ENCODE measurements around the gene BAZ1A.

The BAZ1A gene, protein sequence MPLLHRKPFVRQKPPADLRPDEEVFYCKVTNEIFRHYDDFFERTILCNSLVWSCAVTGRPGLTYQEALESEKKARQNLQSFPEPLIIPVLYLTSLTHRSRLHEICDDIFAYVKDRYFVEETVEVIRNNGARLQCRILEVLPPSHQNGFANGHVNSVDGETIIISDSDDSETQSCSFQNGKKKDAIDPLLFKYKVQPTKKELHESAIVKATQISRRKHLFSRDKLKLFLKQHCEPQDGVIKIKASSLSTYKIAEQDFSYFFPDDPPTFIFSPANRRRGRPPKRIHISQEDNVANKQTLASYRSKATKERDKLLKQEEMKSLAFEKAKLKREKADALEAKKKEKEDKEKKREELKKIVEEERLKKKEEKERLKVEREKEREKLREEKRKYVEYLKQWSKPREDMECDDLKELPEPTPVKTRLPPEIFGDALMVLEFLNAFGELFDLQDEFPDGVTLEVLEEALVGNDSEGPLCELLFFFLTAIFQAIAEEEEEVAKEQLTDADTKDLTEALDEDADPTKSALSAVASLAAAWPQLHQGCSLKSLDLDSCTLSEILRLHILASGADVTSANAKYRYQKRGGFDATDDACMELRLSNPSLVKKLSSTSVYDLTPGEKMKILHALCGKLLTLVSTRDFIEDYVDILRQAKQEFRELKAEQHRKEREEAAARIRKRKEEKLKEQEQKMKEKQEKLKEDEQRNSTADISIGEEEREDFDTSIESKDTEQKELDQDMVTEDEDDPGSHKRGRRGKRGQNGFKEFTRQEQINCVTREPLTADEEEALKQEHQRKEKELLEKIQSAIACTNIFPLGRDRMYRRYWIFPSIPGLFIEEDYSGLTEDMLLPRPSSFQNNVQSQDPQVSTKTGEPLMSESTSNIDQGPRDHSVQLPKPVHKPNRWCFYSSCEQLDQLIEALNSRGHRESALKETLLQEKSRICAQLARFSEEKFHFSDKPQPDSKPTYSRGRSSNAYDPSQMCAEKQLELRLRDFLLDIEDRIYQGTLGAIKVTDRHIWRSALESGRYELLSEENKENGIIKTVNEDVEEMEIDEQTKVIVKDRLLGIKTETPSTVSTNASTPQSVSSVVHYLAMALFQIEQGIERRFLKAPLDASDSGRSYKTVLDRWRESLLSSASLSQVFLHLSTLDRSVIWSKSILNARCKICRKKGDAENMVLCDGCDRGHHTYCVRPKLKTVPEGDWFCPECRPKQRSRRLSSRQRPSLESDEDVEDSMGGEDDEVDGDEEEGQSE (N-terminal part only)

GRCh38 chr14:34875031-34875922 lies at the start of gene BAZ1A:
Gene BAZ1A (minus strand): TSS chr14:34875360. CDS start chr14:34874604, 756 bp downstream.
- no peaks in the 10 kb centered on the region for H3K27me3 ChIP-seq (ENCODE audit: control insufficient read depth, insufficient read depth, low read length)
- H3K4me3 ChIP-seq (ENCODE audit: low read length), result peak within 1 kb of the TSS; percentile 89
- H3K27ac ChIP-seq (ENCODE audit: low read depth, low read length), result peak within 1 kb of the TSS; percentile 98
- no peaks in the 10 kb centered on the region for H3K36me3 ChIP-seq (ENCODE audit: control insufficient read depth, insufficient read depth, low read length)
- H3K4me1 ChIP-seq (ENCODE audit: control insufficient read depth, insufficient read depth, low read length), result peaks cover 3% of the 10 kb centered on the region
- peak within 1 kb of the TSS; percentile 86 for H3K9ac ChIP-seq (ENCODE audit: low read length)

GRCh38 chr14:34920339-34920738 lies 45.2 kb upstream of the BAZ1A start:
- no peaks in the 10 kb centered on the region for H3K4me1 ChIP-seq (ENCODE audit: control insufficient read depth, insufficient read depth, low read length)
- no peak overlapping the region for H3K9ac ChIP-seq (ENCODE audit: low read length)
- no peaks in the 10 kb centered on the region for H3K36me3 ChIP-seq (ENCODE audit: control insufficient read depth, insufficient read depth, low read length)
- no peak overlapping the region for H3K27ac ChIP-seq (ENCODE audit: low read depth, low read length)
- no peaks in the 10 kb centered on the region for H3K27me3 ChIP-seq (ENCODE audit: control insufficient read depth, insufficient read depth, low read length)
- no peak overlapping the region for H3K4me3 ChIP-seq (ENCODE audit: low read length)

GRCh38 chr14:34913619-34914018 lies 38.5 kb upstream of the BAZ1A start:
- H3K4me1 ChIP-seq (ENCODE audit: control insufficient read depth, insufficient read depth, low read length), result no peaks in the 10 kb centered on the region
- no peaks in the 10 kb centered on the region for H3K36me3 ChIP-seq (ENCODE audit: control insufficient read depth, insufficient read depth, low read length)
- no peaks in the 10 kb centered on the region for H3K27me3 ChIP-seq (ENCODE audit: control insufficient read depth, insufficient read depth, low read length)
- H3K9ac ChIP-seq (ENCODE audit: low read length), result no peak overlapping the region
- H3K4me3 ChIP-seq (ENCODE audit: low read length), result no peak overlapping the region
- H3K27ac ChIP-seq (ENCODE audit: low read depth, low read length), result no peak overlapping the region

GRCh38 chr14:34912966-34913365 lies 37.8 kb upstream of the BAZ1A start:
- Histone ChIP-seq H3K27ac (ENCODE audit: low read depth, low read length) (no peak overlapping the region), H3K4me1 (ENCODE audit: control insufficient read depth, insufficient read depth, low read length) (no peaks in the 10 kb centered on the region), H3K36me3 (ENCODE audit: control insufficient read depth, insufficient read depth, low read length) (no peaks in the 10 kb centered on the region), H3K4me3 (ENCODE audit: low read length) (no peak overlapping the region), H3K9ac (ENCODE audit: low read length) (no peak overlapping the region), H3K27me3 (ENCODE audit: control insufficient read depth, insufficient read depth, low read length) (no peaks in the 10 kb centered on the region)

DNA sequence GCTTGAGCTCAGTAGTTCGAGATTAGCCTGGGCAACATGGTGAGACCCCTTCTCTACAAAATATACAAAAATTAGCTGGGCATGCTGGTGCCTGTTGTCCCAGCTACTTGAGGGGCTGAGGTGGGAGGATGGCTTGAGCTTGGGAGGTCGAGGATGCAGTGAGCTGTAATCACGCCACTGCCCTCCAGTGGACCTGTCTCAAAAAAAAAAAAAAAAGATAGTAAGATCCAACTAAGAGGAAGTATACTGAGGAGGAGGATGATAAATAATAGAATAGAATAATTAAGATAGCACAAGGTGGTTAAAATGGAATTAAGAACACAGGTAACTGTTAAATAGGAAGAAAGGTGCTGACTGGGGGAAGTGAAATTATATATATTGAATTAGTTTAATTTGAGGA lies 37.0 kb upstream of the BAZ1A start:
- Histone ChIP-seq H3K4me3 (ENCODE audit: low read length) (no peak overlapping the region), H3K36me3 (ENCODE audit: control insufficient read depth, insufficient read depth, low read length) (no peaks in the 10 kb centered on the region), H3K27me3 (ENCODE audit: control insufficient read depth, insufficient read depth, low read length) (no peaks in the 10 kb centered on the region), H3K9ac (ENCODE audit: low read length) (no peak overlapping the region), H3K27ac (ENCODE audit: low read depth, low read length) (no peak overlapping the region), H3K4me1 (ENCODE audit: control insufficient read depth, insufficient read depth, low read length) (no peaks in the 10 kb centered on the region)

DNA sequence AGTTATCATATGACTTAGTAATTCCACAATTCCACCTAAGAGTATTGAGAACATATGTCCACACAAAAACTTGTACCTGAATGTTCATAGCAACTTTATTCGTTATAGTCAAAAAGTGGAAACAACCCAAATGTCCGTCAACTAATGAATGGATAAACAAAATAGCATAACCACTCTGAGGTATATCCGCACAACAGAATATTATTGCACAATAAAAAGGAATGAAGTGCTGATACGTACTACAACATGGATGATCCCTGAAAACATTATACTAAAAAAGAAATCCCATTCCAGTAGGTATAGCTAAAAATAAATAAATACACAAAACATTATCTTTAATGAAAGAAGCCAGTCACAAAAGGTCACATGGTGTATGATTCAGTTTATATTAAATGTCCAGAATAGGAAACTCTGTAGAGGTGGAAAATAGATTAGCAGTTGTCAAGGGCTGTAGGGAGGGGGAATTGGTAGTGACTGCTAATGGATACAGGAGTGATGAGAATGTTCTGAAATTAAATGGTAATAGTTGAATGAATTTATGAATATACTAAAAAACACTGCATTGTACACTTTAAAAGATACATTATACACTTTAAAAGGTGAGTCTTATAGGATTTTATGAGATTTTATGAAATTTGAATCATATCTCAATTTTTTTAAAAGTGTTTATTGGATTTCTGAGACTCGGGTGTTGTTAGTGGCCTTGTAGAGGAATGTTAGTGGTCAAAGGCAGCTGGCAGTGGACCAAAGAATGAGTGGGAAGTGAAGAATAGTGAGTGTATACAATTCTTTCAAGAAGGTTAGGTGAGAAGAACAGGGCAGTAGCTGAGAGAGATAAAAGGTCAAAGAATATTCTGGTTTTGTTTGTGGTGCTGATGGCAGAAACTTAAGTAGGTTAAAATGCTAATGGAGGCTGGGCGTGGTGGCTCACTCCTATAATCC lies 36.3 kb upstream of the BAZ1A start:
- no peaks in the 10 kb centered on the region for H3K36me3 ChIP-seq (ENCODE audit: control insufficient read depth, insufficient read depth, low read length)
- no peaks in the 10 kb centered on the region for H3K4me1 ChIP-seq (ENCODE audit: control insufficient read depth, insufficient read depth, low read length)
- H3K27me3 ChIP-seq (ENCODE audit: control insufficient read depth, insufficient read depth, low read length), result no peaks in the 10 kb centered on the region
- no peak overlapping the region for H3K27ac ChIP-seq (ENCODE audit: low read depth, low read length)
- H3K9ac ChIP-seq (ENCODE audit: low read length), result no peak overlapping the region
- H3K4me3 ChIP-seq (ENCODE audit: low read length), result no peak overlapping the region

- H3K4me1 ChIP-seq (ENCODE audit: control insufficient read depth, insufficient read depth, low read length), result no peaks in the 10 kb centered on the region
- H3K4me3 ChIP-seq (ENCODE audit: low read length), result no peak overlapping the region
- H3K36me3 ChIP-seq (ENCODE audit: control insufficient read depth, insufficient read depth, low read length), result no peaks in the 10 kb centered on the region
- H3K27ac ChIP-seq (ENCODE audit: low read depth, low read length), result no peak overlapping the region
- H3K27me3 ChIP-seq (ENCODE audit: control insufficient read depth, insufficient read depth, low read length), result no peaks in the 10 kb centered on the region
- no peak overlapping the region for H3K9ac ChIP-seq (ENCODE audit: low read length)
These were observed 31.1 kb upstream of the BAZ1A start for GRCh38 chr14:34906287-34906686.

GRCh38 chr14:34895277-34895676 lies 20.1 kb upstream of the BAZ1A start:
- Histone ChIP-seq H3K4me3 (ENCODE audit: low read length) (no peak overlapping the region), H3K27ac (ENCODE audit: low read depth, low read length) (no peak overlapping the region), H3K9ac (ENCODE audit: low read length) (no peak overlapping the region), H3K4me1 (ENCODE audit: control insufficient read depth, insufficient read depth, low read length) (no peaks in the 10 kb centered on the region), H3K27me3 (ENCODE audit: control insufficient read depth, insufficient read depth, low read length) (no peaks in the 10 kb centered on the region), H3K36me3 (ENCODE audit: control insufficient read depth, insufficient read depth, low read length) (no peaks in the 10 kb centered on the region)

DNA sequence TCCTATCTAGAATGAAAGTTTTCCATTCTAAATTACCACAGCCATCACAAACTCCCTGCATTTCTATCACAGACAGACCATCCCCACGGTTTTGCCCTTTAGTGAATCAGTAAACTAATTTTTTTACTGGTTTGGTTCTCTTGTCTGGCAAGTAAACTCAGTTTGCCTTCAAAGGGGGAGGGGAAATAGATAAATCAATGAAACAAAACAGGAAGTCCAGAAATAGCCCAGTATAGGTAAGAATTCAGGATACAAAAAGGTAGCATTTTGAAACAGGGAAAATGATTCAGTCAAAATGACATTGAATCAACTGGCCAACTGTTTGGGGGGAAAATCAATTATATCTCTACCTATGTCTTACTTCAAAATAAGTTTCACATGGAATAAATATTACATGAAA lies 15.8 kb upstream of the BAZ1A start:
- Histone ChIP-seq H3K4me3 (ENCODE audit: low read length) (no peak overlapping the region), H3K27ac (ENCODE audit: low read depth, low read length) (no peak overlapping the region), H3K4me1 (ENCODE audit: control insufficient read depth, insufficient read depth, low read length) (no peaks in the 10 kb centered on the region), H3K36me3 (ENCODE audit: control insufficient read depth, insufficient read depth, low read length) (no peaks in the 10 kb centered on the region), H3K27me3 (ENCODE audit: control insufficient read depth, insufficient read depth, low read length) (no peaks in the 10 kb centered on the region), H3K9ac (ENCODE audit: low read length) (no peak overlapping the region)

DNA sequence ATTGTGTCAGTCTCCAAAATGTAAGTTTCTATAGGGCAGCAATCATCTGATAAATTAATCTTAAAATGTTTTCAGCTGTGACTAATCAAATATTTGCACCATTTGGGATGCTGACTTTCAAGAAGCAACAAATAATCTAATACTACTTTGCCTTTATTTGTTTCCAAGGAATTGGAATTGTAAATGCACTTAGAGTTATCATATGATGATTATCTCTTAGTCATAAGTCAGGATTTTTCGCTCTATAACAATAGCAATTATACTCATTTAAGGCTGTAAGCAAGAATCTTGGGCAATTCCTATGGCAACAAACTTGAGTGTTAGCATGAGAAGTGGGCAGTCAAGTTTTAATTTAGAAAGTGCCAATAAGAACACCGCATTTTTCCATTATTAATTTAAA lies 13.0 kb upstream of the BAZ1A start:
- Histone ChIP-seq H3K27ac (ENCODE audit: low read depth, low read length) (no peak overlapping the region), H3K4me1 (ENCODE audit: control insufficient read depth, insufficient read depth, low read length) (no peaks in the 10 kb centered on the region), H3K27me3 (ENCODE audit: control insufficient read depth, insufficient read depth, low read length) (no peaks in the 10 kb centered on the region), H3K36me3 (ENCODE audit: control insufficient read depth, insufficient read depth, low read length) (no peaks in the 10 kb centered on the region), H3K9ac (ENCODE audit: low read length) (no peak overlapping the region), H3K4me3 (ENCODE audit: low read length) (no peak overlapping the region)

- H3K4me3 ChIP-seq (ENCODE audit: low read length), result no peak overlapping the region
- no peak overlapping the region for H3K9ac ChIP-seq (ENCODE audit: low read length)
- H3K27ac ChIP-seq (ENCODE audit: low read depth, low read length), result no peak overlapping the region
- no peaks in the 10 kb centered on the region for H3K4me1 ChIP-seq (ENCODE audit: control insufficient read depth, insufficient read depth, low read length)
- H3K27me3 ChIP-seq (ENCODE audit: control insufficient read depth, insufficient read depth, low read length), result no peaks in the 10 kb centered on the region
- no peaks in the 10 kb centered on the region for H3K36me3 ChIP-seq (ENCODE audit: control insufficient read depth, insufficient read depth, low read length)
These were observed 8.8 kb upstream of the BAZ1A start for GRCh38 chr14:34883954-34884353.

All from rectal smooth muscle tissue (tissue), 1 donor.